Measurements from ENCODE around the gene TSSC4.

Gene TSSC4

GRCh38 chr11:2368851-2369180 lies 31.7 kb upstream of the TSSC4 start:
- TF ChIP-seq FOXP2 (optimal IDR thresholded peaks at IDR 0.05; ENCODE audit: borderline replicate concordance, extremely low read depth, extremely low read length, insufficient read depth) (no peak), REST (IDR thresholded peaks at IDR 0.05; ENCODE audit: insufficient read depth in 1 of 2, low read depth in 2 of 2, low read length in 2 of 2) (no peak), SIN3A (IDR thresholded peaks at IDR 0.05; ENCODE audit: borderline replicate concordance, insufficient read depth, low read length) (no peak), POLR2AphosphoS5 (IDR thresholded peaks at IDR 0.05; ENCODE audit: low read depth, low read length) (no peak), TAF1 (IDR thresholded peaks at IDR 0.05; ENCODE audit: borderline replicate concordance, insufficient read depth, low read length) (no peak)

- TF ChIP-seq FOXP2 (optimal IDR thresholded peaks at IDR 0.05; ENCODE audit: borderline replicate concordance, extremely low read depth, extremely low read length, insufficient read depth) = no peak
- no peak for TF ChIP-seq SIN3A (IDR thresholded peaks at IDR 0.05; ENCODE audit: borderline replicate concordance, insufficient read depth, low read length)
- TF ChIP-seq TAF1 (IDR thresholded peaks at IDR 0.05; ENCODE audit: borderline replicate concordance, insufficient read depth, low read length) = no peak
- no peak for TF ChIP-seq REST (IDR thresholded peaks at IDR 0.05; ENCODE audit: insufficient read depth in 1 of 2, low read depth in 2 of 2, low read length in 2 of 2)
- no peak for TF ChIP-seq POLR2AphosphoS5 (IDR thresholded peaks at IDR 0.05; ENCODE audit: low read depth, low read length)
Observed at GRCh38 chr11:2369320-2369719, 31.2 kb upstream of the TSSC4 start.

- no peak for TF ChIP-seq TAF1 (IDR thresholded peaks at IDR 0.05; ENCODE audit: borderline replicate concordance, insufficient read depth, low read length)
Observed at GRCh38 chr11:2369896-2370295, 30.7 kb upstream of the TSSC4 start.

- TF ChIP-seq POLR2AphosphoS5 (IDR thresholded peaks at IDR 0.05; ENCODE audit: low read depth, low read length) (no peak), TAF1 (IDR thresholded peaks at IDR 0.05; ENCODE audit: borderline replicate concordance, insufficient read depth, low read length) (no peak), SIN3A (IDR thresholded peaks at IDR 0.05; ENCODE audit: borderline replicate concordance, insufficient read depth, low read length) (no peak), REST (IDR thresholded peaks at IDR 0.05; ENCODE audit: insufficient read depth in 1 of 2, low read depth in 2 of 2, low read length in 2 of 2) (no peak), FOXP2 (optimal IDR thresholded peaks at IDR 0.05; ENCODE audit: borderline replicate concordance, extremely low read depth, extremely low read length, insufficient read depth) (no peak)
Observed at GRCh38 chr11:2374456-2375201, 25.9 kb upstream of the TSSC4 start.

- TF ChIP-seq POLR2AphosphoS5 (IDR thresholded peaks at IDR 0.05; ENCODE audit: low read depth, low read length) (no peak), FOXP2 (optimal IDR thresholded peaks at IDR 0.05; ENCODE audit: borderline replicate concordance, extremely low read depth, extremely low read length, insufficient read depth) (no peak), TAF1 (IDR thresholded peaks at IDR 0.05; ENCODE audit: borderline replicate concordance, insufficient read depth, low read length) (no peak), SIN3A (IDR thresholded peaks at IDR 0.05; ENCODE audit: borderline replicate concordance, insufficient read depth, low read length) (no peak), REST (IDR thresholded peaks at IDR 0.05; ENCODE audit: insufficient read depth in 1 of 2, low read depth in 2 of 2, low read length in 2 of 2) (no peak)
Observed at GRCh38 chr11:2375341-2375853, 25.2 kb upstream of the TSSC4 start.
